ENCODE measurements around the gene C2orf49. TPM values are rescaled to one million over a fixed set of nuclear protein-coding genes. Genes with fewer than 3 reads are reported as not detected.
A peak's percentile ranks its signal among the peaks of the same experiment; 100 is the strongest.

The C2orf49 gene
- total RNA-seq, 1 donor from 2014 or later: 10.7 TPM

DNA sequence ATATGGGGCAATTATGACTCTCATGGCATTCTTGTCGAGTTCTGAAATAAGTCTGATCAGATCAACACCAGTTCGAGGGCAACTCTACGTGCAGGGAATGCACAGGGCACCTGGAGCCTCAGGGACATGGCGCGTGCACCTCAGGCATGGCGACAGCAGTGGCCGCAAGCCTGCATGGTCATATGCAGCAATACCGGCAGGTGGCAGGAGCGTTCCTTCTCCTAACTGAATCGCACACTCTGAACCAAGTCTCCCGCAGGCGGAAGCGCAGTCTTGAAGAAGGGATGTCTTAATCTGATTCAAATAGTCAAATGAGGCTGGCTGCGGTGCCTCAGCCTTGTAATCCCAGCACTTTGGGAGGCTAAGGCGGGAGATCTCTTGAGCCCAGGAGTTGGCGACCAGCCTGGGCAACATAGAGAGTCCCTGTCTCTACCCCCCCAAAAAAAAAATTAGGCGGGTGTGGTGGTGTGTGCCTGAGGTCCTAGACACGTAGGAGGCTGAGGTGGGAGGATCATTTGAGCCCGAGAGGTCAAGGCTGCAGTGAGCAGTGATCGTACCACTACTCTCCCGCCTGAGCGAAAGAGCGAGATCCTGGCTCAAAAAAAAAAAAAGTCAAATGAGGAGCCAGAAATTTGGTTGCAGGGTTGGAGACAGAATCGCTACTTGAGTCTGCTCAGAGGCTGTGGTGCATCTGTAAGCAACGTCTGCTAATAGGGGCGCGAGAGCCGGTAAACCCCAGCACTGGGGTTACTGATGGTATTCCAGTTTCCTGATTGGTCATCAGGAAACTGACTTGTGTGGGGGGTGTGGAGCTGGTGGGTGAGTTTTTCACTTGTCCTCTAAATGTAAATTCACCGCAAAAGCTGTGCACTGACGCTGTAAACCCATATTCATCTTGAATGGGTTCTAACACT is 32.7 kb downstream of the C2orf49 start:
- Mint-ChIP-seq H3K4me3 (ENCODE audit: unreplicated experiment) (no peak overlapping the region), H3K27me3 (ENCODE audit: unreplicated experiment) (no peaks in the 10 kb centered on the region), H3K4me1 (ENCODE audit: low read depth, unreplicated experiment) (peaks cover 4% of the 10 kb centered on the region), H3K36me3 (ENCODE audit: unreplicated experiment) (no peaks in the 10 kb centered on the region), H3K9me3 (ENCODE audit: unreplicated experiment) (no peaks in the 10 kb centered on the region), H3K27ac (ENCODE audit: unreplicated experiment) (no peak overlapping the region)
- DNase-seq: peak; percentile 91
- TF ChIP-seq, protein P1, sequence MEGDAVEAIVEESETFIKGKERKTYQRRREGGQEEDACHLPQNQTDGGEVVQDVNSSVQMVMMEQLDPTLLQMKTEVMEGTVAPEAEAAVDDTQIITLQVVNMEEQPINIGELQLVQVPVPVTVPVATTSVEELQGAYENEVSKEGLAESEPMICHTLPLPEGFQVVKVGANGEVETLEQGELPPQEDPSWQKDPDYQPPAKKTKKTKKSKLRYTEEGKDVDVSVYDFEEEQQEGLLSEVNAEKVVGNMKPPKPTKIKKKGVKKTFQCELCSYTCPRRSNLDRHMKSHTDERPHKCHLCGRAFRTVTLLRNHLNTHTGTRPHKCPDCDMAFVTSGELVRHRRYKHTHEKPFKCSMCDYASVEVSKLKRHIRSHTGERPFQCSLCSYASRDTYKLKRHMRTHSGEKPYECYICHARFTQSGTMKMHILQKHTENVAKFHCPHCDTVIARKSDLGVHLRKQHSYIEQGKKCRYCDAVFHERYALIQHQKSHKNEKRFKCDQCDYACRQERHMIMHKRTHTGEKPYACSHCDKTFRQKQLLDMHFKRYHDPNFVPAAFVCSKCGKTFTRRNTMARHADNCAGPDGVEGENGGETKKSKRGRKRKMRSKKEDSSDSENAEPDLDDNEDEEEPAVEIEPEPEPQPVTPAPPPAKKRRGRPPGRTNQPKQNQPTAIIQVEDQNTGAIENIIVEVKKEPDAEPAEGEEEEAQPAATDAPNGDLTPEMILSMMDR (IDR thresholded peaks at IDR 0.05; ENCODE audit: partially characterized antibody, unreplicated experiment): peak; percentile 82

GRCh38 chr2:105371156-105371555 is 33.8 kb downstream of the C2orf49 start:
- H3K4me1 Mint-ChIP-seq (ENCODE audit: low read depth, unreplicated experiment): peaks cover 4% of the 10 kb centered on the region
- no peak overlapping the region for H3K27ac Mint-ChIP-seq (ENCODE audit: unreplicated experiment)
- no peaks in the 10 kb centered on the region for H3K27me3 Mint-ChIP-seq (ENCODE audit: unreplicated experiment)
- no peaks in the 10 kb centered on the region for H3K9me3 Mint-ChIP-seq (ENCODE audit: unreplicated experiment)
- no peak for DNase-seq
- no peaks in the 10 kb centered on the region for H3K36me3 Mint-ChIP-seq (ENCODE audit: unreplicated experiment)
- H3K4me3 Mint-ChIP-seq (ENCODE audit: unreplicated experiment): no peak overlapping the region
- TF ChIP-seq, protein P1 (IDR thresholded peaks at IDR 0.05; ENCODE audit: partially characterized antibody, unreplicated experiment): no peak

GRCh38 chr2:105371810-105372209 is 34.5 kb downstream of the C2orf49 start:
- H3K9me3 Mint-ChIP-seq (ENCODE audit: unreplicated experiment): no peaks in the 10 kb centered on the region
- H3K4me3 Mint-ChIP-seq (ENCODE audit: unreplicated experiment): no peak overlapping the region
- H3K27ac Mint-ChIP-seq (ENCODE audit: unreplicated experiment): no peak overlapping the region
- TF ChIP-seq, protein P1 (IDR thresholded peaks at IDR 0.05; ENCODE audit: partially characterized antibody, unreplicated experiment): no peak
- H3K4me1 Mint-ChIP-seq (ENCODE audit: low read depth, unreplicated experiment): peaks cover 4% of the 10 kb centered on the region
- no peaks in the 10 kb centered on the region for H3K27me3 Mint-ChIP-seq (ENCODE audit: unreplicated experiment)
- no peaks in the 10 kb centered on the region for H3K36me3 Mint-ChIP-seq (ENCODE audit: unreplicated experiment)
- no peak for DNase-seq

- TF ChIP-seq, protein P1 (IDR thresholded peaks at IDR 0.05; ENCODE audit: partially characterized antibody, unreplicated experiment): no peak
- H3K9me3 Mint-ChIP-seq (ENCODE audit: unreplicated experiment): no peaks in the 10 kb centered on the region
- no peak overlapping the region for H3K4me3 Mint-ChIP-seq (ENCODE audit: unreplicated experiment)
- H3K4me1 Mint-ChIP-seq (ENCODE audit: low read depth, unreplicated experiment): peaks cover 5% of the 10 kb centered on the region
- no peaks in the 10 kb centered on the region for H3K27me3 Mint-ChIP-seq (ENCODE audit: unreplicated experiment)
- H3K27ac Mint-ChIP-seq (ENCODE audit: unreplicated experiment): no peak overlapping the region
- no peaks in the 10 kb centered on the region for H3K36me3 Mint-ChIP-seq (ENCODE audit: unreplicated experiment)
- no peak for DNase-seq
Observed at GRCh38 chr2:105373344-105373781, 36.0 kb downstream of the C2orf49 start.

DNA sequence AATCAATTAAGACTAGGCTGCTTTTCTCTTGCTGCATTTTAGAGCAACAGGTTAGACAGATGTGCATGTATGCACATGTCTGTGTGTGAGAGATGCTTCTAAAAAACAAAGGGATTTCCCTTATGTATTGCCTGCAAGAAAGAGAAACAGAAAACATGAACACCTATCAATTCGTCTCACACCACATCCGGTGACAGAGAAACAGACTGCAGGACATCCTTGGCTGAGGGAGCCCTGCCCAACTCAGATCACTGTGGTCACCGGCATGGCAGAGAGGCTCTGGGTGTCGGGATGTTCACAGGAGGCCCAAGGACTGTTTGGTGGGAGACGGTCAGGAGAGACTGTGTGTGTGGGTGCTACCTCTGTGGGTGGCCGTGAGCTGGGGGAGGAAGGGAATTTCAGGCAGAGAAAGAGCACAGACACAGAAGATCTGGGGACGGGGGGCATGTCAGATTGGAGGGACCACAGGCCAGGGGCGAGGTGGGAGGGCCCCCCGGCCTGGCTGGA is 36.6 kb downstream of the C2orf49 start:
- DNase-seq: no peak
- Mint-ChIP-seq H3K36me3 (ENCODE audit: unreplicated experiment) (no peaks in the 10 kb centered on the region), H3K4me1 (ENCODE audit: low read depth, unreplicated experiment) (peaks cover 9% of the 10 kb centered on the region), H3K27me3 (ENCODE audit: unreplicated experiment) (no peaks in the 10 kb centered on the region), H3K27ac (ENCODE audit: unreplicated experiment) (no peak overlapping the region), H3K9me3 (ENCODE audit: unreplicated experiment) (no peaks in the 10 kb centered on the region), H3K4me3 (ENCODE audit: unreplicated experiment) (no peak overlapping the region)
- TF ChIP-seq, protein P1 (IDR thresholded peaks at IDR 0.05; ENCODE audit: partially characterized antibody, unreplicated experiment): no peak
